GM21825 (cell line): ENCODE measurements around the gene TULP4.
"Not testable (repeated sequence)": the region's sequence is repeated elsewhere in the genome, so short reads cannot be mapped to it uniquely, and the experiment has no call there.

Experiments
- ATAC-seq: cut with Tn5 transposase; IDR thresholded peaks from one replicate; pipeline ENCODE4 v1.9.1; 2021; ENCODE audit warnings: mild to moderate bottlenecking, moderate library complexity; ENCODE audit not compliant: unreplicated experiment

TULP4 gene

GRCh38 chr6:158521759-158522158 is 209.5 kb downstream of the TULP4 start:
- ATAC-seq: no peak

DNA sequence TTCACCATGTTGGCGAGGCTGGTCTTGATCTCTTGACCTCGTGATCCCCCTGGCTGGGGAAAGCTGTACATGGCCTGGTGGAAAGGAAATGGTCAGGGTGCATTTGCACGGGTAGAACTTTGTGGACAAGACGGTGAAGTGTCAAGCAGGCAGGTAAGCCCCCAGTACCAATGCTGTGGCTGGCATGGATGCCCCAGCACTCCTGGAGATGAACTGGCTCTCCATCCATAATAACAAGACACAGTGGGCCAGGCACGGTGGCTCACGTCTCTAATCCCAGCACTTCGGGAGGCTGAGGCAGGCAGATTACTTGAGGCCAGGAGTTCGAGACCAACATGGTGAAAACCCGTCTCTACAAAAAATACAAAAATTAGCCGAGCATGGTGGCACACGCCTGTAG is 210.4 kb downstream of the TULP4 start:
- ATAC-seq: no peak

DNA sequence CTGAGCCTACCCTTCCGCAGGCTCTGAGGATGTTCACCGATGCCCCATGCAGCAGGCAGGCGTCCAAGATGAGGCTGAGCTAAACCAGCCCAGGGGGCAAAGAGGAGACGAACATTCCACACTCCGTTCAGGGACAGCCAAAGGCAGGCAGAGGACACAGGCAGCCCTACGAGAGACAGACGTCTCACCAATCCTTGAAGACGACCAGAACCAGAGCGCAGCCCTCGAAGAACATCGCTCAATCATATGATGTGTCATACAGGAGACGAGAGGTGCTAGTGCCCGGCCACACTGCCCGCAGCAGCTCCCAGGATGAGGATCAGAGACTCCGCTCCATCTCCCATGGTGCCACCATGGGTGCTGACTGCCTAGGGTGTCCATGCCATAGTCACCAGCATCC is 212.0 kb downstream of the TULP4 start:
- no peak for ATAC-seq

DNA sequence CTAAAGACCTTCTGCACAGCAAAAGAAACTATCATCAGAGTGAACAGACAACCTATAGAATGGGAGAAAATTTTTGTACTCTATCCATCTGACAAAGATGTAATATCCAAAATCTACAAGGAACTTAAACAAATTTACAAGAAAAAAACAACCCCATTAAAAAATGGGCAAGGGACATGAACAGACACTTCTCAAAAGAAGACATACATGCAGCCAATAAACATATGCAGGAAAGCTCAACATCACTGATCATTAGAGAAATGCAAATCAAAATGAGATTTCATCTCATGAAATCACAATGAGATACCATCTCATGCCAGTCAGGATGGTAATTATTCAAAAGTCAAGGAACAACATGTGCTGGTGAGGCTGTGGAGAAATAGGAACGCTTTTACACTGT is 215.6 kb downstream of the TULP4 start:
- not testable (repeated sequence) for ATAC-seq

DNA sequence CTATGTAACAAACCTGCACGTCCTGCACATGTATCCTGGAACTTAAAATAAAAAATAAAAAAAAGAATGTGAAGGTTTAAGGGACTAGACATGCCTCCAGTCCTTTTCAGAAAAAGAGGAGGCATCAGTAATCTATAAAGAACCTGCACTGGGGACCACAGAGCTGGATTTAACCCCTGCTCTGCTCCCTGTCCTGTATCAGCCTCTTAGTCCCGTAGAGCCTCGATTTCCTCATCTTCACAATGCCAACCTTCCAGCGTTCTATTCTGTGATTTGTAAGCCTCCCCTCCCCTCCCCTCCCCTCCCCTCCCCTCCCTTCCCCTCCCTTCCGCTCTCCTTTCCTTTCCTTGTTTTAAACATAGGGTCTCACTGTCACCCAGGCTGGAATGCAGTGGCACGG is 216.6 kb downstream of the TULP4 start:
- no peak for ATAC-seq

GRCh38 chr6:158529629-158530028 is 217.4 kb downstream of the TULP4 start:
- ATAC-seq: no peak

DNA sequence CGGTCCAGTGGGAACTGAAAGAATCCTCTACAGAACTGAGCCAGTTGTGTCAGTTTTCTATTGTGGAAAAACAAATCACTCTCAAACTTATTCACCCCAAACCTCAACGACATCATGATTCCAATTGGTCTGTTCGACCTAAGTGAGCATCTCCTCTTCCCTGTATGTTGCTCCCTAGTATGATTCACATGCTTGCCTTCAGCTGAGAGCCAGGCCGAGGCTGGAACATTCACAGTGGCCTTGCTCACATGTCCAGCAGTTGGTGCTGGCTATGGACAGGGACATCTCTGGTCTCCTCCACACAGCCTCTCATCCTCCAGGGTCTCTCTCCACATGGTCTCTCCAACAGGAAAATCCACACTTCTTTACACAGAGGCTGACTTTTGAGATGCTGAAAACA is 219.3 kb downstream of the TULP4 start:
- ATAC-seq: no peak

DNA sequence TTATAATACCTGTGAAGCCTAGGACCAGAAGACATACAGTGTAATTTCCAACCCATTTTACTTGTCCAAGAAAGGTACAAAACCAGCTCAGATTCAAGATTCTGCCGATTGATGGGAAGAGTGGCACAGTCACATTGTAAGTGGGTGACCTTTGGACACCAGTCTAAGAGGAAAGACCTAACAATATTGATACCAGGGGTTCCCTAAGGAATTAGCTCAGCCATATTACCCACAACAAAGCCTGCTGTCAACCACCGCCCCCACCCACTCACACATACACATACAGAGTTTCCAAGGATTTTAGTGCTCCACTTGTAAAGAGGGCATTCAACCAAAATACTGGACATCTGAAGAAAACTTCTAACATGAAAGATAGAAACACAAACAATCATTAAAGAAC is 219.7 kb downstream of the TULP4 start:
- no peak for ATAC-seq

DNA sequence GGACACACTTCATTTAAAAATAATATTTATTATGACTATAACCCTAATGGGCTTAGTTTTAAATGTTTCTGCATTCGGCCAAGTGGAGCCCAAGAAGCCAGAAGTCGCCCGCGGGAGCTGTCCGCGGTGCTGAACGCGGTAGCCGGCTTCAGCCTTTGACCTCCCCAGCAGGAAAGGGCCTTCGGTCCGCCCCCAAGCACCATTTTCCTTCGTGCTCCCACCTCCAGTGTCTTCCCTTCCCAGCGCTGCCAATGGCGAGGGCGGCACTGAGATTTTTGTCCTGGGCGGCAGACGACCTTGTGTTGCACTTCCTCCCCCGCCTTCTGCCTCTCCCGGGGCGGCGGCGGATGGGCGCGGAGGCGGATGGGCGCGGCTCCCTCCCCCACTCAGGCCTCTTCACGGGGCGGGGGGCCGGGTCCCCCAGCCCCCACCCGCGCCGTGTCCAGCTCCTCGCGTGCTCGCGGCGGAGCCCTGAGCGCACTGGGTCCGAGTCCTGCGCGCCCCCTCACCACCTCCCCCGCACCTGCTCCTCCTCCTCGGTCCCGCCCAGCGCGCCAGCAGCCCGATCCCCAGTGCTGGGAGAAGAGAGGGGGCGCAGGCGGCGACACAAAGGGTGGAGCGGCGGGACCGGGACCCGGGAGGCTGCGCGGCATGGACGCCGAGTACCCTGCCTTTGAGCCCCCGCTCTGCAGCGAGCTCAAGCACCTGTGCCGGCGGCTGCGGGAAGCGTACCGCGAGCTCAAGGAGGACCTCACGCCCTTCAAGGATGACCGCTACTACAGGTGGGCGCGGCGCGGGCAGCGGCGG is 224.0 kb downstream of the TULP4 start:
- no peak for ATAC-seq

- ATAC-seq: no peak
Observed at GRCh38 chr6:158536891-158537798, 224.9 kb downstream of the TULP4 start.

DNA sequence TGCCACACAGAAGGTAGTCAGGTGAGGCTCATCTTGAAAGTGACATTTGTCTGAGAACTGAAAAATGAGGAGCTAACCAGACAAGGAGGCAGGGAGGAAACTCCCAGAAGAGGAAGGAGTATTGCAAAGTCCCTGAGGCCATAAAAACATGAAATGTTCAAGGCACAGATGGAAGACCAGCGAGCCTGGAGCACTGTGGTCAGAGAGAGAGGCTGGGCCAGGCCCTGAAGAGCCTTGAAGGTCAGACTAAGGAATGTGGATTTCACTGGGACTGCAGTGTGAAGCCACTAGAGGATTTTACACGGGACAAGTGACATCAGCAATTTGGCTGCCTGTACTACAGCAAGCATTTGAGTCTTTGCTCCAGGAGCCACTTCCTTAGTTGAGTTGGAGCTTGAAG is 226.5 kb downstream of the TULP4 start:
- no peak for ATAC-seq

- no peak for ATAC-seq
Observed at GRCh38 chr6:158539413-158539812, 227.1 kb downstream of the TULP4 start.

- ATAC-seq: no peak
Observed at GRCh38 chr6:158539881-158540280, 227.6 kb downstream of the TULP4 start.

DNA sequence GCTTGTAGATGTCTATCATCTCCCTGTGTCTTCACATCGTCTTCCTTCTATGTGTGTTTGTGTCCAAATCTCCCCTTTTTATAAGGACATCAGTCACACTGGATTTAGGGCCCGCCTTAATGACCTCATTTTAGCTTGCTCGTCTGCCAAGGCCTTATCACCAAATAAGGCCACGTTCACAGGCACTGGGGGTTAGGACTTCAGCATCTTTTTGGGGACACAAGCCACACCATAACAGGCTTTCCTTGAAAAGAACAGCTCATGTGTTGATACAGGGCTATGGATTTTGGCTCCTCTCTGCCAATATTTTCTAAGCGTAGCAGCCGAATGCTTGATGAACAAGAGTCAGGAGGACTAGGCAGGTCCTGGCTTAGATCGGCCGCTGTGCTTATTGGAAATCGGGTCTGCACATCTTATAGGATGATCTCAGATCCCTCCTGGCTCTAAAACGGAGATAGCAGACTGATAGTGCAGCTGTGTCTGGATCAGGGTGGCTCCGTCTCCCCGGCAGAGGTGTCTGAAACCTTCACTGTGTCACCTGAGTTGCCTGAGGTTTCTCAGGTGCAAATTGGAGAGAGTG is 231.4 kb downstream of the TULP4 start:
- ATAC-seq: no peak

- no peak for ATAC-seq
Observed at GRCh38 chr6:158544428-158544827, 232.2 kb downstream of the TULP4 start.

GRCh38 chr6:158545043-158545966 is 233.0 kb downstream of the TULP4 start:
- no peak for ATAC-seq

DNA sequence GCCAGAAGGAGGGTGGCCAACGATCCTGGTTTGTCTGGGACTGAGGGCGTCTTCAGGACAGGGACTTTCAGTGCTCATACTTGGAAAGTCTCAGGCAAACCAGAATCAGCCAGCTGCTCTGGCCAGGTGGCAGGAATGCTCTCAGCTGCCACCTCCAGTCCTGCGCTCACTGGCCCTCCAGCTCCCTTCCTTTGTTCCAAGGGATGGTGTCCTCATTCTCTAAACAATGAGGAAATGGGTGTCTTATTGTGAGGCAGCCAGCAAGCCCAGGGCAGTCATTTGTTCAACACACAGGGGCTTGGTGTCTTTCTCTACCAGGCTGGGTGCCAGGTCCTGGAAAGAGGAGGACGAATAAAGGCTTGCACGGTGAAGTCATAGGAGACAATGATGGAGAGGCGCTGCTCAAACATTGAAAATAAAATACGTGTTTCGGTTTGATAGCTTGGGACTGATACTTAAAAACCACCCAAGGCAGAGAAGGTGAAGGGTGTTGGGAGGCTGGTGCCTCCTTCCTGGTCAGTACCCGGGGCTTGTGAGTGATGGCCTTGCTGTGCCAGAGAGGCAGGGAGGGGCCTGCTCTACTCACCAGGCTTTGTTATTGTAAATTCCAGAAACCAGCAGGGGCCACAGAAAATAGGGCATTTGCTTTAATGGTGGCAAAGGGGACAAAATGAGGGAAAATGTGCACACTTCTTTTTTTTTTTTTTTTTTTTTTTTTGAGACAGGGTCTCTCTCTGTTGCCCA is 236.3 kb downstream of the TULP4 start:
- no peak for ATAC-seq

DNA sequence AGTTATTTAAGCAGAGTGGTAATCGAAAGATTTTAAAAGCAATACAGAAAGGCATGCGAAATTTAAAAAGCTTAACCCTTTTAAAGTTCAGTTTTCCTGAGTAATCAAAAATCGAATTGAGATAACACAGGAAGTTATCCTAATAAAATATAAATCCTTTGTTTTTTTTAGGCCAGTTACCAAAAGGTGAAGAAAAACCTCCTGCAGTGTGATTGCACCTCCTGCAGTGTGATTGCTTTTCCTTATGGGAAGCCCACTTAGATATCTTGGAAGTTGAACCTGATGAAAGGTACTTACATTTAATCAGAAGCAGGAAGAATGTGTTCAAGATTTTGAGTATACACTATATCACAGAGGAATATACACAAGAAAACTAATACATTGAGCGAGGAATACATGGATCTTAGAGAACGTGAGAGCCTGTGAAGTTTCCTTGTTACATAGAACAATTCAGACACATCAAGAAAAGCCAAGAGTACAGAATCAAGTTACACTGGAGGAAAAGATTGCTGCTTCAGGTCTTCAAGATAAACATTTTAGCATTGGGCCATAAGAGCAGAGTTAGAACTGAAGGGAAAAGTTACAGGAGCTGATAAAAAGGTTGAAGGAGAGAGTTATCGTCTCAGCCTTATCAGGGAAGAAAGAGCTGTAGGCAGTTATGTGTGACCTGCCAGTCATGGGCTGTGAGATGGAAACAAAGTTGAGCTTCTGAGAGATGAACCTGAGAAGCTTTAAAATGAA is 240.0 kb downstream of the TULP4 start:
- no peak for ATAC-seq

DNA sequence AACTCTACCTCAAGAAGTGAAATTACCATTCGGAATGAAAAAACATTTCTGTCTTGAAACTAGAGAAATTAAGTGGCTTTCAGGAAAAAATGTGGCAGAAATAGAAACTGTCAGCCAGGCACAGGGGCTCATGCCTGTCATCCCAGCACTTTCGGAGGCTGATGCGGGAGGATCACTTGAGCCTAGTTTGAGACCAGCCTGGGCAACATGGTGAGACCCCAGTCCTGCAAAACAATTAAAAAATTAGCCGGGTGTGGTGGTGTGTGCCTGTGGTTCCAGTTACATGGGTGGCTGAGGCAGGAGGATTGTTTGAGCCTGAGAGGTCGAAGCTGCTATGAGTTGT is 240.5 kb downstream of the TULP4 start:
- no peak for ATAC-seq
